Measurements from ENCODE around the gene DCAF15.
"Not testable (repeated sequence)": the region's sequence is repeated elsewhere in the genome, so short reads cannot be mapped to it uniquely, and the experiment has no call there.

The DCAF15 gene

DNA sequence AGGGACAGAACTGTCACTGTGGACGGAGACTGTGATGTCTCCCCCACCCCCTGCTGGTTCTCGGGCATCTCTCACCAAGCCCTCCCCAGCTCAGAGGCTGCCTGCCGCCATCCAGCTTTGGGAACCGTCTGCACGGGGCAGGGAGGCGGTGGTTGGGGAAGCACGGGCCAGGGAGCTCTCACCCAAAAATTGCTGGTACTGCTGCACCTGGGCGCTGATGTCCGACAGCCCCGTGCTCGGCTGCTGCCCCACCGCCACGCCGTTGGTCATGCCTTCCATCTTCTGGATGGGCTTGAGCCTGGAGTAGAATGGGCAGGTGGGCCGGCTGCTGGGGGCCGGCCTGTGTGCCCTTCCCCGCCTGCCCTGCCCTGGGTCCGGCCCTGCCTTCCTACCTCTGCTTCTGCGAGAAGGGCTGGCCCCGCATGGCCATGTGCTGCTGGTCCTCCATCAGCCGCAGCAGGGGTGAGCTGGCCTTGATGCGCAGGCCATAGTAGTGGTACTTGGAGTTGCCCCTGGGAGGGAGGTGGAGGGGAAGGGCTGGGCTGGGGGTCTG is 16.1 kb downstream of the DCAF15 start:
- no peak overlapping the region for H3K27ac ChIP-seq
- TF ChIP-seq, protein P1, sequence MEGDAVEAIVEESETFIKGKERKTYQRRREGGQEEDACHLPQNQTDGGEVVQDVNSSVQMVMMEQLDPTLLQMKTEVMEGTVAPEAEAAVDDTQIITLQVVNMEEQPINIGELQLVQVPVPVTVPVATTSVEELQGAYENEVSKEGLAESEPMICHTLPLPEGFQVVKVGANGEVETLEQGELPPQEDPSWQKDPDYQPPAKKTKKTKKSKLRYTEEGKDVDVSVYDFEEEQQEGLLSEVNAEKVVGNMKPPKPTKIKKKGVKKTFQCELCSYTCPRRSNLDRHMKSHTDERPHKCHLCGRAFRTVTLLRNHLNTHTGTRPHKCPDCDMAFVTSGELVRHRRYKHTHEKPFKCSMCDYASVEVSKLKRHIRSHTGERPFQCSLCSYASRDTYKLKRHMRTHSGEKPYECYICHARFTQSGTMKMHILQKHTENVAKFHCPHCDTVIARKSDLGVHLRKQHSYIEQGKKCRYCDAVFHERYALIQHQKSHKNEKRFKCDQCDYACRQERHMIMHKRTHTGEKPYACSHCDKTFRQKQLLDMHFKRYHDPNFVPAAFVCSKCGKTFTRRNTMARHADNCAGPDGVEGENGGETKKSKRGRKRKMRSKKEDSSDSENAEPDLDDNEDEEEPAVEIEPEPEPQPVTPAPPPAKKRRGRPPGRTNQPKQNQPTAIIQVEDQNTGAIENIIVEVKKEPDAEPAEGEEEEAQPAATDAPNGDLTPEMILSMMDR (IDR thresholded peaks at IDR 0.05), result no peak
- no peak for TF ChIP-seq ZFX (IDR thresholded peaks at IDR 0.05; ENCODE audit: borderline replicate concordance)

DNA sequence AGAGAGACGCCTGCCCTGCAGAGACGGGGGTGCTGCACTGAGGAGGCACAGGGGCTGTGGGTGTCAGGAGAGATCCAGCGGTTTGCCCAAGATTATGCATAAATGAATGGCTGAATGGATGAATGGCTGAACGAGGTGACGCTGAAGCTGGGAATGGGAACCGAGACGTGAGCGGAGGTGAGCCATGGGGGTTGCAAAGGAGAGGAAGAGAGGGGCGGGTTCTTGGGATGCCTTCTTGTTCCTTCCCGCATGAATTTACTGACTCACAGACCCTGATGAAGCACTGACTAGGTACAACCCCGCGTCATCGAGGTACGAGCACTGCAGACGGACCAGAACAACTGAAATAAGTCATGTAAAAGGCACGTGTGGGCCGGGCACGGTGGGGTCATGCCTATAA is 16.7 kb downstream of the DCAF15 start:
- H3K27ac ChIP-seq, result no peak overlapping the region
- TF ChIP-seq ZFX (IDR thresholded peaks at IDR 0.05; ENCODE audit: borderline replicate concordance), result no peak
- TF ChIP-seq, protein P1 (IDR thresholded peaks at IDR 0.05), result no peak

DNA sequence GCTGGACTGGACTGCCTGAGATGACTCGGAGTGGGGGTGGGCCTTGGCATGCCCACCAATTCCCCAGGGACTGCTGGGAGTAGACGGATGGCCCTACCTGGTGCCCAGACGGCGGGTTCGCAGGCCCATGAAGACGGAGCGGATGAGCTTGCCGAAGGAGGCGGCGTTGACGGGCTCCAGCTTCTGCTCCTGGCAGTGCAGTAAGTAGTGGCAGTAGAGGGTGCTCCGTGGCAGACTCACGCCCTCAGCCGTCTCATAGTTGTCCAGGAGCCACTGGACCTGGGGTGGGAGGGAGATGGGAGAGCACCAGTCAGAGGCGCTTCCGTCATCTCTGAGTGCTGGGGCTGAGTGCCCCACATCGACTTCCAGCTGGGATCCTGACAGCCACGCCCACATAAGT is 17.6 kb downstream of the DCAF15 start:
- no peak overlapping the region for H3K27ac ChIP-seq
- TF ChIP-seq ZFX (IDR thresholded peaks at IDR 0.05; ENCODE audit: borderline replicate concordance), result no peak
- TF ChIP-seq, protein P1 (IDR thresholded peaks at IDR 0.05), result no peak

DNA sequence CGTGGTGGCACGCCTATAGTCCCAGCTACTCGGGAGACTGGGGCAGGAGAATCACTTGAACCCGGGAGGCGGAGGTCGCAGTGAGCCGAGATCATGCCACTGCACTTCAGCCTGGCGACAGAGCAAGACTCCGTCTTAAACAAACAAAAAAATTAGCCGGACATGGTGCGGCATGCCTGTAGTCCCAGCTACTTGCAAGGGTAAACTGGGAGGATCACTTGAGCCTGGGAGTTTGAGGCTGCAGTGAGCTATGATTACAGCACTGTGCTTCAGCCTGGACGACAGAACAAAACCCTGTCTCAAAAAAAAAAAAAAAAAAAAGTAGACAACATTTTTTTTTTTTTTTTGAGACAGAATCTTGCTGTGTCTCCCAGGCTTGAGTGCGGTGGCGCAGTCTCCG is 19.6 kb downstream of the DCAF15 start:
- not testable (repeated sequence) for H3K27ac ChIP-seq

DNA sequence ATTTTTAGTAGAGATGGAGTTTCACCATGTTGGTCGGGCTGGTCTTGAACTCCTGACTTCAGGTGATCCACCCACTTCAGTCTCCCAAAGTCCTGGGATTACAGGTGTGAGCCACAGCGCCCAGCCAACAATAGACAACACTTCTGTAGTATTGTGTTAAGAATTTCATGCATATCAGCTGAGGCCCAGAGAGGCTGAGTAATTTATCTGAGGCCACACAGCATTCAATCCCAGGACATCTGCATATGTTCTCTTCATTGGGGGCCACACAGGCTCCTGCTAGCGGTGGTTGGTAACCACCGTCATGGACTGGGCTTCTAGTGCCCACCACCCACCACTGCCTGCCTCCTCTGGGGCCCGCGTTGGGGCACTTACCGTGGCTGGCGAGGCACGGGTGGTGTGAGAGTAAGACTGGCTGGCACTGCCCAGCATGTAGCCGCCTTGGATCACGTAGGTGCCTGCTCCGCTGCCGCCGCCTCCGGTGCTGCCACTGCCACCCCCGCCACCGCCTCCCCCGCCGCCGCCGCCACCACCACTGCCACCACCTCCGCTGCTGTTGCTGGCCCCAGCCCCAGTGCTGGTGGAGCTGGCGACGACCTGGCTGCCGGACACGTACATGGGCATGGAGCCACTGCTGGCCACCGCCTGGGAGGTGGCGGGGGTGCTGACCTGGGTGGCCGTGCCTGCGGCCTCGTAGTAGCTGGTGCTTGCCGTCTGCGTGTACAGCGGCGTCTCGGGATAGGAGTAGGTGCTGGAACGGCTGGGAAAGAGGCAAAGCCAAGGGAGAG is 20.3 kb downstream of the DCAF15 start:
- no peak for TF ChIP-seq ZFX (IDR thresholded peaks at IDR 0.05; ENCODE audit: borderline replicate concordance)
- TF ChIP-seq, protein P1 (IDR thresholded peaks at IDR 0.05), result no peak
- no peak overlapping the region for H3K27ac ChIP-seq

DNA sequence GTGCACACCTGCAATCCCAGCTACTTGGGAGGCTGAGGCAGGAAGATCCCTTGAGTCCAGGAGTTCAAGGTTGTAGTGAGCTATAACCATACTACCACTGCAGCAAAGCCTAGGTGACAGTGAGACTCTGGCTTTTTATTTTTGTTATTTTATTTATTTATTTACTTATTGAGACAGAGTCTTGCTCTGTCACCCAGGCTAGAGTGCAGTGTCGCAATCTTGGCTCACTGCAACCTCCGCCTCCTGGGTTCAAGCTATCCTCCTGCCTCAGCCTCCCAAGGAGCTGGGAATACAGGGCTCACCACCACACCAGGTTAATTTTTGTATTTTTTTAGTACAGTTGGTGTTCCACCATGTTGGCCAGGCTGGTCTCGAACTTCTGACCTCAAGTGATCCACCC is 21.2 kb downstream of the DCAF15 start:
- peak overlapping the region; percentile 79 for H3K27ac ChIP-seq

DNA sequence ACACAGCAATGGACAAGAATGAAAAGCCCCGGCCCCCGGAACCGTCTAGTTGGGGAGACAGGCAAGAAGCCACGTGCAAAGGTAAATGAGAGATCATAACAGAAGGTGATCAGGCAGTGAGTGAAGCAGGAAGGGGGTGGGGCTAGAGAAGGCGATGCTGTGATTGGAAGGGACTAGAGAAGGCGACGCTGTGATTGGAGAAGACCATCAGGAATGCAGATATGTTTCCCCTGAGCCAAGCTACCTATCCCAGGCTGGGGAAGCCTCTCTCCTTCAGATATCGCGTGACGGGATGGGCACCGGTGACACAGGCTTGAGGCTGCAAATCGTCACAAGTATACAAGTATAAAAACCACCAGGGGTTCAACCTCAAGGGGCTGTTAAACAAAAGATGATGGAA is 21.8 kb downstream of the DCAF15 start:
- no peak for TF ChIP-seq ZFX (IDR thresholded peaks at IDR 0.05; ENCODE audit: borderline replicate concordance)
- TF ChIP-seq, protein P1 (IDR thresholded peaks at IDR 0.05), result no peak
- peak overlapping the region; percentile 79 for H3K27ac ChIP-seq

DNA sequence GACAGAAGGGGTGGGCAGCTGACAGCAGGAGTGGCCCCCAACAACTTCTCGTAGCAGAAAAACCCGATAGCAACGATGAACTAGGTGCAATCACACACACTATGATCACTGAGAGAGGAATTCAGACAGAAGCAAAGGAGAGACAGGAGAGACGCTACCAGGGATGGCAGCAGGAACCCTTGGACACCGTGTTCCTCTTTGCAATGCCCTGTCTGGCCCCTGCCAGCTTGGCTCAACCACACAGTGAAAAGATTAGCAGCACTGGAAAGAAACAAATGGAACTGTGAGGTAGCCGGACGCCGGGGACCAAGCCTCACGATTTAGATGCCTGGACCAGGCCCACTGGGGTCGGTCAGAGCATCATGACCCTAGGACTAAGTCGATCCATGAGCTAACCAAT is 23.6 kb downstream of the DCAF15 start:
- TF ChIP-seq ZFX (IDR thresholded peaks at IDR 0.05; ENCODE audit: borderline replicate concordance), result no peak
- TF ChIP-seq, protein P1 (IDR thresholded peaks at IDR 0.05), result no peak
- H3K27ac ChIP-seq, result no peak overlapping the region
